Gastroesophageal sphincter (tissue), 4 donors: ENCODE results near the gene FGFRL1. TPM values are rescaled to one million over a fixed set of nuclear protein-coding genes. Genes with fewer than 3 reads are reported as not detected.

Source experiments
- ATAC-seq: fragments of 150-250 bp; one replicate; pipeline ENCODE4 v1.9.1; 2016; ENCODE audit warnings: mild to moderate bottlenecking, moderate library complexity
- H3K27ac ChIP-seq, 4 donors: fragments of 200-600 bp; sonication (generic) in 3 of 4; 1 replicate in 3 of 4; 2 replicates in 1 of 4; pipeline ENCODE4 v1.5.1; 2016 to 2019
- H3K27me3 ChIP-seq: fragments of 200-600 bp; sonication (generic); one replicate; pipeline ENCODE4 v1.5.1; 2019
- H3K36me3 ChIP-seq, 2 donors: fragments of 200-600 bp; sonication (generic); one replicate each; pipeline ENCODE4 v1.5.1; 2019; ENCODE audit warnings: control low read depth in 1 of 2
- H3K4me1 ChIP-seq, 3 donors: fragments of 200-600 bp; sonication (generic); 1 replicate in 2 of 3; 2 replicates in 1 of 3; pipeline ENCODE4 v1.5.1; 2016 to 2019; ENCODE audit warnings: control low read depth in 2 of 3
- H3K4me3 ChIP-seq, 2 donors: fragments of 200-600 bp; sonication (generic); one replicate each; pipeline ENCODE4 v1.5.1; 2019; ENCODE audit warnings: mild to moderate bottlenecking in 1 of 2, moderate library complexity in 1 of 2
- H3K9me3 ChIP-seq, 3 donors: fragments of 200-600 bp; sonication (generic); one replicate each; pipeline ENCODE4 v1.5.1; 2017 to 2019; ENCODE audit warnings: control low read depth in 2 of 3
- CTCF ChIP-seq, 4 experiments: fragments of 200-600 bp in 2 of 4; fragments of 450-650 bp in 2 of 4; sonication (generic) in 1 of 4; IDR thresholded peaks; one replicate each; pipeline ENCODE4 v1.5.1; 2017 to 2019; ENCODE audit warnings: antibody characterized with exemption in 4 of 4, mild to moderate bottlenecking in 2 of 4, moderate library complexity in 2 of 4
- EP300 ChIP-seq: sonication (generic); formaldehyde crosslinking; IDR thresholded peaks from one replicate; pipeline ENCODE4 v1.6.1; 2017; ENCODE audit warnings: antibody characterized with exemption, mild to moderate bottlenecking
- POLR2A ChIP-seq, 2 donors: fragments of 450-650 bp; IDR thresholded peaks; one replicate each; pipeline ENCODE4 v1.6.1; 2017; ENCODE audit warnings: antibody characterized with exemption in 2 of 2, mild to moderate bottlenecking in 2 of 2, moderate library complexity in 1 of 2
- POLR2AphosphoS5 ChIP-seq: sonication (generic); formaldehyde crosslinking; IDR thresholded peaks from one replicate; pipeline ENCODE4 v1.6.1; 2017; ENCODE audit warnings: antibody characterized with exemption
- WGBS, 2 donors: methylation state at CpG; one replicate each; pipeline ENCODE4 v1.1.5; 2018; ENCODE audit warnings: low coverage in 1 of 2; 5-methylcytosine and 5-hydroxymethylcytosine counted together
- total RNA-seq, 4 donors: library from RNA; depleted of rRNA; stranded (reverse); fragments of >200 nt; gene quantifications; one replicate each; pipeline ENCODE4 v1.1.0, GENCODE V29; 2016

Gene FGFRL1
- total RNA-seq, 4 donors from 2014 or later, result 21.9 to 36.8 (median 25.4) TPM

DNA sequence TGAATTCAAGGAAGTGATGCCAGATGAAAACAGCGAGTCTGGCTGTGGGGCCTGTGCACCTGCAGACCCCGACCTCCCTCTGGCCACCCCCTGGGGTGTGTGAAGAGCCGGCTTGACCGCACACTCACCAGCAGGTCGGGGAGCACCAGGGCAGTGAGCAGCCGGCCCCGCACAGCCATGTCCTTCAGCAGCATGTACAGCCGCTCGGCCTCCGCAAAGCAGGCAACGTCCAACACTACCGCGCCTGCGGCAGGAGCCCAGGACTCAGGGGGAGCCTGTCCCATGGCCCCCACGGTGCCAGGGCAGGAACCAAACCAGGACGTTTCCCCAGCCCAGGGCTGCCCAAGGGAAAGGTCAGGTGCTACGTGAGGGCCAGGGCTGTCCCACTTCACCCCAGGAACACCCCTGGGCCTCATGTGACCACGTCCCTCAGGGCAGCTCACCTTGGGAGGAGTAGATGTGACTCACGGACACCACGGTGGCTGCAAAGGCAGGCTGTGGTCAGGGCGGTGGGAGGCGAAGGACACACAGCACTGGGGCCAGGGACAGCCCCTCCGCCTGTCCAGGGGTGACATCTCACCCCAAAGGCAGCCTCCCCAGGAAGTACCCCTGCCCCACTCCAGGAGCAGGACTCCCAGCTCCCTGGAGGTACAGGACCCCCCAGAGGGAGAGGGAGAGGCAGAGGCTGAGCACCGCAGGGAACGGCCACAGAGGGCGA is 46.2 kb upstream of the FGFRL1 start:
- ATAC-seq, result no peak

DNA sequence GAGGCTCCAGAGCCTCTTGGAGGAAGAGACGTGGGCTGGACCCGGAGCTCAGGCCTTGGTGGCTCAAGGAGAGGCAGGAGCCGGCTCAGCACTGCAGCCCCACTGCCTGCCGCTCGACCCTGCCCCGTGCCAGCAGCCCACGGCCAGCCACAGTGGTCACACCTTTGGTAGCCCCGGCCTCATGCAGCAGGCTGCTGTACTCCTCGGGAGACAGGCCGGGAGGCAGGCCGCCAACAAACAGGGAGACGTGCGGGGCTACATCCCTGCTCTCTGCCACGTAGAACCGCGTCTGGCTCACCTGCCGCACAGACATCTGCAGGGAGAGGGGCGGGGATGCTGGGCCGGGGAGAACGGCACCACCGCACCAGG is 45.7 kb upstream of the FGFRL1 start:
- Histone ChIP-seq H3K36me3 (peaks cover 0 to 67% of the 10 kb centered on the region in 2 donors), H3K27ac (no peak overlapping the region), H3K9me3 (no peaks in the 10 kb centered on the region), H3K27me3 (peaks cover 16% of the 10 kb centered on the region), H3K4me3 (no peak overlapping the region), H3K4me1 (peaks cover 0 to 21% (median 0%) of the 10 kb centered on the region in 3 donors)
- WGBS, 2 donors, result 90% methylated on average over 2 of the region's 21 CpGs; no CpG with 5 or more reads in 1 of the 2 donors
- no peak for TF ChIP-seq CTCF (IDR thresholded peaks at IDR 0.05)
- no peak for ATAC-seq

More for the DNA sequence above, 46.2 kb upstream of the FGFRL1 start:
- peaks cover 16% of the 10 kb centered on the region for H3K27me3 ChIP-seq
- peaks cover 0 to 16% (median 0%) of the 10 kb centered on the region in 3 donors for H3K4me1 ChIP-seq
- TF ChIP-seq EP300, result no peak
- no peak for TF ChIP-seq POLR2A (IDR thresholded peaks at IDR 0.05)
- no peak for TF ChIP-seq CTCF (IDR thresholded peaks at IDR 0.05)
- TF ChIP-seq POLR2AphosphoS5, result no peak
- H3K4me3 ChIP-seq, result no peak overlapping the region
- H3K27ac ChIP-seq, result no peak overlapping the region
- no CpG with 5 or more reads among the region's 26 CpGs for WGBS, 2 donors
- H3K9me3 ChIP-seq, result no peaks in the 10 kb centered on the region
- H3K36me3 ChIP-seq, result peaks cover 0 to 72% of the 10 kb centered on the region in 2 donors

GRCh38 chr4:966266-967112 is 44.9 kb upstream of the FGFRL1 start:
- peaks cover 0 to 29% (median 2%) of the 10 kb centered on the region in 3 donors for H3K4me1 ChIP-seq

More at GRCh38 chr4:966266-967112, 44.9 kb upstream of the FGFRL1 start:
- TF ChIP-seq POLR2A (IDR thresholded peaks at IDR 0.05), result no peak
- TF ChIP-seq EP300, result no peak
- no peak for TF ChIP-seq CTCF (IDR thresholded peaks at IDR 0.05)
- TF ChIP-seq POLR2AphosphoS5, result no peak
- Histone ChIP-seq H3K36me3 (peaks cover 0 to 59% of the 10 kb centered on the region in 2 donors), H3K27me3 (peaks cover 16% of the 10 kb centered on the region), H3K27ac (no peak overlapping the region), H3K9me3 (no peaks in the 10 kb centered on the region), H3K4me3 (no peak overlapping the region)
- WGBS, 2 donors, result no CpG with 5 or more reads among the region's 48 CpGs
- ATAC-seq, result no peak
